Skeletal muscle tissue (tissue), 4 donors: ENCODE data around the gene LAMA2. TPM values are rescaled to one million over a fixed set of nuclear protein-coding genes. Genes with fewer than 3 reads are reported as not detected.

Source experiments
- H3K27ac ChIP-seq: one replicate; pipeline ENCODE4 v1.7.0; 2013; ENCODE audit warnings: mild to moderate bottlenecking, low read depth, low read length, inconsistent platforms
- H3K27me3 ChIP-seq, 3 donors: one replicate each; pipeline ENCODE4 v1.7.0; 2013; ENCODE audit warnings: low read length in 3 of 3; ENCODE audit not compliant: control insufficient read depth in 3 of 3, insufficient read depth in 3 of 3
- H3K36me3 ChIP-seq, 3 donors: one replicate each; pipeline ENCODE4 v1.7.0; 2013; ENCODE audit warnings: low read length in 3 of 3; ENCODE audit not compliant: control insufficient read depth in 3 of 3, insufficient read depth in 3 of 3
- H3K4me1 ChIP-seq, 3 donors: one replicate each; pipeline ENCODE4 v1.7.0; 2013; ENCODE audit warnings: low read length in 3 of 3, mild to moderate bottlenecking in 3 of 3; ENCODE audit not compliant: control insufficient read depth in 3 of 3, insufficient read depth in 3 of 3
- H3K4me3 ChIP-seq, 3 donors: one replicate each; pipeline ENCODE4 v1.7.0; 2013; ENCODE audit warnings: low read length in 3 of 3
- H3K9ac ChIP-seq, 3 donors: one replicate each; pipeline ENCODE4 v1.7.0; 2013; ENCODE audit warnings: low read length in 3 of 3, mild to moderate bottlenecking in 3 of 3, moderate library complexity in 2 of 3, low read depth in 1 of 3
- H3K9me3 ChIP-seq, 3 donors: one replicate each; pipeline ENCODE4 v1.7.0; 2013; ENCODE audit warnings: low read length in 3 of 3; ENCODE audit not compliant: control insufficient read depth in 3 of 3
- total RNA-seq: library from RNA; depleted of rRNA; stranded (reverse); fragments of >200 nt; gene quantifications from one replicate; pipeline ENCODE4 v1.2.3, GENCODE V29; 2014
- donor health status: Osteomylitis.

Gene LAMA2
- total RNA-seq, 1 donor from 2014 or later, result 187 TPM

DNA sequence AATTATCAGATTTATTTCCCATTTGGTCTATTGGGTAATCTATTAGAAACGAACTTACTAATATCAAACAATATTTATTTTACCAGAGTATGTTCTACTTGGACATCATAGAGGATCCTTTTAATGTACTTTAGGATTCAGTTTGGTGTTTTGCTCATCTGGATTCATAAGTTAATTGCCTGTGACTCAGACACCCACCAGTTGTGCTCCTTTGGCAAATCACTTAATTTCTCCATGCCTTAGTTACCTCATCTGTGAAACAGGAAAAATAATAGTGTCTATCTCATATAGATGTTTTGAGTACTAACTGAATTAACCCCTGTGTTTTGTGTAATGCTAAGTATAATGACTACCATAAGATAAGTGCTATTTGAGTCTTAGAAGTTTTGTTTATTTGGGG lies 292.1 kb downstream of the LAMA2 start:
- H3K27me3 ChIP-seq, result no peaks in the 10 kb centered on the region
- H3K4me3 ChIP-seq, result no peak overlapping the region
- H3K9ac ChIP-seq, result no peak overlapping the region
- no peaks in the 10 kb centered on the region for H3K36me3 ChIP-seq
- no peaks in the 10 kb centered on the region for H3K9me3 ChIP-seq
- no peak overlapping the region for H3K27ac ChIP-seq
- no peaks in the 10 kb centered on the region for H3K4me1 ChIP-seq

DNA sequence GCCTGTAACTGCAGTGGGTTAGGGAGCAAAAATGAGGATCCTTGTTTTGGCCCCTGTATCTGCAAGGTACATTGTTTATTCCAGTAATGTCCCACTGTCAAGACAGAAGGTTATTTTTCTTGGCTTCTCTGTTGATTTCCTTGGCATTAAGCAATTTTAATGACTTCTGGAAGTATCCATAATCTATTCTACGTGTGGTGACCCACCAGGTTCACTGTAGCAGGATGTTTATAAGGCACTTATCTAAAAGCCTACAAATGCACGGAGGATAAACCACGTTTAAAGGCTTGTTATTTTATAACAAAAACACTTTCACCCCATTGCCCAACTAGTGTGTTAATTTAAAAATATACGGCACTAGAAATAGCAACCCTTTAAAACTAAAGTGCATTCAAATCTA lies 294.9 kb downstream of the LAMA2 start:
- H3K9ac ChIP-seq, result no peak overlapping the region
- H3K4me1 ChIP-seq, result peaks cover 0 to 4% (median 0%) of the 10 kb centered on the region in 3 donors
- H3K36me3 ChIP-seq, result no peaks in the 10 kb centered on the region
- no peaks in the 10 kb centered on the region for H3K9me3 ChIP-seq
- no peaks in the 10 kb centered on the region for H3K27me3 ChIP-seq
- H3K4me3 ChIP-seq, result no peak overlapping the region
- H3K27ac ChIP-seq, result no peak overlapping the region

DNA sequence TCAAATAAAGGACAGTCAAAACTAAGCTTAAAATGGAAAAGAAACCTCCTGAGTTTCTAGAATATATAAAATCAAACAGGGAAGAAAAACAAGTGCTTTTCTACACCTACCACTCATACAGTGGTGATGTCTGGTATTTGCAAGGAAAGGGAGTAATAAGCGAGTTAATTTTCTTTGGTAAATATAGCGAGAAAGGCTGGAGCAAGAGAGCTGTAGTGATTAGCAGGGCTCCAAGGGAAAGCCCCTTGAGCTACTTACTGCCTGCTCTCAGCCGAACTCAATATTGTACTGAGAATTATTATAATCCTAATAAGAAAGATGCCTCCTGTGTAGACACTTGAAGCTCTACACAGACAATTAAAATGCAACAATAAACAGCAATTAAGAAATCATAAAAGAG lies 296.3 kb downstream of the LAMA2 start:
- peaks cover 0 to 4% (median 0%) of the 10 kb centered on the region in 3 donors for H3K4me1 ChIP-seq
- H3K9me3 ChIP-seq, result no peaks in the 10 kb centered on the region
- H3K36me3 ChIP-seq, result no peaks in the 10 kb centered on the region
- H3K4me3 ChIP-seq, result no peak overlapping the region
- H3K9ac ChIP-seq, result no peak overlapping the region
- no peak overlapping the region for H3K27ac ChIP-seq
- H3K27me3 ChIP-seq, result no peaks in the 10 kb centered on the region

DNA sequence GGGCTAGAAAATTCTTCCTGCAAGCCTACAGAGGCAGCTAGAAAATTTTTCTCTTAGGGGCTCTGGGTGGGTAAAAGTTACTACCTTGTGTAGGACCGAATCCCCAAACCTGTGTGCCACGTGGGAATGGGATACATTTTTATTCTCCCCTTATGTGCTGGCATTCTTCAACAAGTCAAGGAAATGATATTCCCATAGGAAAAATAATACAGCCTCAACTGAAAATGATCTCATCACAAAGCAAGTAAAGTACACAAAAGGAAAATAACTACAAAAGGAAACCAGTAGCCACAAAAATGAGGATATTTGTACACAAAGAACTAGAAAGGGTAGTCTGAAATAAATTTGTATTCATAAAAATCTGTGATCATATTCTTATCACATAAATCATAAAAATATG lies 298.1 kb downstream of the LAMA2 start:
- H3K36me3 ChIP-seq, result no peaks in the 10 kb centered on the region
- no peaks in the 10 kb centered on the region for H3K27me3 ChIP-seq
- H3K9me3 ChIP-seq, result no peaks in the 10 kb centered on the region
- no peak overlapping the region for H3K4me3 ChIP-seq
- H3K27ac ChIP-seq, result no peak overlapping the region
- H3K9ac ChIP-seq, result no peak overlapping the region
- H3K4me1 ChIP-seq, result peaks cover 0 to 4% (median 0%) of the 10 kb centered on the region in 3 donors

GRCh38 chr6:129183187-129183591 lies 300.3 kb downstream of the LAMA2 start:
- Histone ChIP-seq H3K27me3 (no peaks in the 10 kb centered on the region), H3K4me1 (peaks cover 0 to 4% (median 0%) of the 10 kb centered on the region in 3 donors), H3K36me3 (no peaks in the 10 kb centered on the region), H3K27ac (no peak overlapping the region), H3K9ac (no peak overlapping the region), H3K9me3 (no peaks in the 10 kb centered on the region), H3K4me3 (no peak overlapping the region)

- Histone ChIP-seq H3K27ac (no peak overlapping the region), H3K4me1 (peaks cover 0 to 4% (median 0%) of the 10 kb centered on the region in 3 donors), H3K36me3 (no peaks in the 10 kb centered on the region), H3K27me3 (no peaks in the 10 kb centered on the region), H3K4me3 (no peak overlapping the region), H3K9me3 (no peaks in the 10 kb centered on the region), H3K9ac (no peak overlapping the region)
These were observed 300.9 kb downstream of the LAMA2 start for GRCh38 chr6:129183681-129184301.

DNA sequence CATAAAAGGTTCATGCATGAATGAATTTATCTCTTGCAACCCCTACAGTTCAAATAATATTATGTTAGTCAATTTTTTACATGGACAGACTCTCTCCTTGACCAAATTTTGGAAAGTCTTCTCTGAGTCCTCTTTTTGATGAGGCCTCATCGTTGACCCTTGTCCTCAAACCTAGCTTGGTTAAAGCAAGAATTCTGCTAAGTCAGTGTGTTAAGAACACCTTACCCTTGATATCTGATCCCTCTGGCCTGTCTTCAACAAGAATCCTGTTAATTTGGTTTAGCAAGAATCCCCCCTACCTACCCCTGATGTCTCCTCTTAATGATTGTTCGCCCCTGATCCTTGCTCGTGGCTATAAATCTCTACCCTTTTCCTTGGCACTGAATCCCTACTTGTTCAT lies 301.4 kb downstream of the LAMA2 start:
- H3K4me1 ChIP-seq, result peaks cover 0 to 4% (median 0%) of the 10 kb centered on the region in 3 donors
- no peaks in the 10 kb centered on the region for H3K27me3 ChIP-seq
- H3K9me3 ChIP-seq, result no peaks in the 10 kb centered on the region
- no peak overlapping the region for H3K4me3 ChIP-seq
- no peaks in the 10 kb centered on the region for H3K36me3 ChIP-seq
- H3K27ac ChIP-seq, result no peak overlapping the region
- no peak overlapping the region for H3K9ac ChIP-seq

DNA sequence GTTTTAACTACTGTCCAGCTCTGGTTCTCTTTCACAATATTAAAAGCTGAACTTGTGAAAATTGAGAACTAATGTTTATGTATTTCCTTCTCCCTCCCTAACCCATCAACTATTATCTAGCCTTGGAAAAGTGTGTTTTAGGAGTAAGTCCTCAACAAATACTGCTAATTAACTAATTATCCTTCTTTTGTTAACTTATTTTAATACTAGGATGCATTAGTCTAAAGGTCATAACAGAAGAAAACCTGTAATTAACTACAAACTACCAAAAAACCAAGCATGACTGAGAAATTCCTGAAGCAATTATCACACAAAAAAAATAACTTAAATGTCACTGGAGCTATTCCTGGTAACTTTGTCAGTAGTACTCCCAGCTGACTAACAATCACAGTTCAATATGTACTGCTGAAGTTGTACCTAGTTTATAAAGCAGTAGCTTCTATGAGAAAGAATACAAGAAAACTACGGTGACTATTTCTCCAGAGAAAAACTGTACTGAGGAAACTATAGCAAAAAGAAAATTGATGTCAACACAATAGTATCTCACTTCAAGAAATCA lies 301.9 kb downstream of the LAMA2 start:
- Histone ChIP-seq H3K9ac (no peak overlapping the region), H3K4me1 (peaks cover 0 to 4% (median 0%) of the 10 kb centered on the region in 3 donors), H3K4me3 (no peak overlapping the region), H3K27me3 (no peaks in the 10 kb centered on the region), H3K36me3 (no peaks in the 10 kb centered on the region), H3K9me3 (no peaks in the 10 kb centered on the region), H3K27ac (no peak overlapping the region)

GRCh38 chr6:129186988-129187387 lies 304.1 kb downstream of the LAMA2 start:
- Histone ChIP-seq H3K4me3 (no peak overlapping the region), H3K9ac (no peak overlapping the region), H3K4me1 (no peaks in the 10 kb centered on the region), H3K9me3 (no peaks in the 10 kb centered on the region), H3K27ac (no peak overlapping the region), H3K27me3 (no peaks in the 10 kb centered on the region), H3K36me3 (peaks cover 0 to 3% (median 0%) of the 10 kb centered on the region in 3 donors)

- Histone ChIP-seq H3K9ac (no peak overlapping the region), H3K27me3 (no peaks in the 10 kb centered on the region), H3K4me1 (no peaks in the 10 kb centered on the region), H3K27ac (no peak overlapping the region), H3K9me3 (no peaks in the 10 kb centered on the region), H3K4me3 (no peak overlapping the region), H3K36me3 (peaks cover 0 to 7% (median 2%) of the 10 kb centered on the region in 3 donors)
These were observed 305.4 kb downstream of the LAMA2 start for GRCh38 chr6:129188306-129188705.
